GM18526 (cell line): ENCODE results near the gene TRPM5.

Experiments
- POLR2A ChIP-seq: IDR thresholded peaks from 3 replicates; pipeline ENCODE4 v1.6.1; 2011; ENCODE audit not compliant: insufficient read length; ENCODE audit errors: extremely low read depth

The TRPM5 gene

GRCh38 chr11:2413742-2414579, 30.4 kb downstream of the TRPM5 start:
- TF ChIP-seq POLR2A, result no peak

GRCh38 chr11:2412323-2412722, 32.0 kb downstream of the TRPM5 start:
- TF ChIP-seq POLR2A, result no peak

- no peak for TF ChIP-seq POLR2A
These were observed 32.6 kb downstream of the TRPM5 start for GRCh38 chr11:2411446-2412305.

- TF ChIP-seq POLR2A, result no peak
These were observed 33.7 kb downstream of the TRPM5 start for GRCh38 chr11:2410616-2411015.

GRCh38 chr11:2409611-2410468, 34.5 kb downstream of the TRPM5 start:
- no peak for TF ChIP-seq POLR2A

- no peak for TF ChIP-seq POLR2A
These were observed 35.2 kb downstream of the TRPM5 start for GRCh38 chr11:2409126-2409525.

- no peak for TF ChIP-seq POLR2A
These were observed 35.6 kb downstream of the TRPM5 start for GRCh38 chr11:2408671-2409070.

- no peak for TF ChIP-seq POLR2A
These were observed 37.4 kb downstream of the TRPM5 start for GRCh38 chr11:2406878-2407410.

- no peak for TF ChIP-seq POLR2A
These were observed 37.9 kb downstream of the TRPM5 start for GRCh38 chr11:2406451-2406850.

- no peak for TF ChIP-seq POLR2A
These were observed 39.5 kb downstream of the TRPM5 start for GRCh38 chr11:2404735-2405196.

GRCh38 chr11:2402890-2403645, 41.2 kb downstream of the TRPM5 start:
- TF ChIP-seq POLR2A, result no peak

- no peak for TF ChIP-seq POLR2A
These were observed 42.2 kb downstream of the TRPM5 start for GRCh38 chr11:2402106-2402505.

GRCh38 chr11:2401436-2401984, 42.8 kb downstream of the TRPM5 start:
- TF ChIP-seq POLR2A, result no peak
